KBM-7 (cell line): Measurements from ENCODE around the gene RUNX3.

ENCODE experiments used
- DNase-seq: peaks from one replicate; pipeline ENCODE4 v3.0.0-alpha.2; 2015
- in situ Hi-C: fragments of 300-500 bp; cut with MboI; formaldehyde crosslinking; loops from 2 replicates; pipeline ENCODE4 v1.14.3; 2020; ENCODE audit warnings: low sequenced_read_pairs, low pct_unique_long_range_greater_than_20kb, mixed read lengths

Gene RUNX3

GRCh38 chr1:24874611-24875234, 55.4 kb downstream of the RUNX3 start:
- in situ Hi-C loops = no loop called here
- DNase-seq = no peak

- DNase-seq = no peak
- in situ Hi-C loops = no loop called here
Observed at GRCh38 chr1:24874056-24874455, 56.0 kb downstream of the RUNX3 start.

GRCh38 chr1:24873148-24873547, 56.9 kb downstream of the RUNX3 start:
- in situ Hi-C loops = no loop called here
- no peak for DNase-seq

- in situ Hi-C loops = no loop called here
- peak; percentile 99 for DNase-seq
Observed at GRCh38 chr1:24872061-24872850, 57.8 kb downstream of the RUNX3 start.

GRCh38 chr1:24871306-24871901, 58.7 kb downstream of the RUNX3 start:
- in situ Hi-C loops = no loop called here
- no peak for DNase-seq

- in situ Hi-C loops = no loop called here
- DNase-seq = peak; percentile 63
Observed at GRCh38 chr1:24870551-24871195, 59.4 kb downstream of the RUNX3 start.

GRCh38 chr1:24868016-24868875, 61.8 kb downstream of the RUNX3 start:
- in situ Hi-C loops = no loop called here
- DNase-seq = no peak

GRCh38 chr1:24867084-24867870, 62.8 kb downstream of the RUNX3 start:
- no peak for DNase-seq
- in situ Hi-C loops = no loop called here

GRCh38 chr1:24866211-24867083, 63.6 kb downstream of the RUNX3 start:
- in situ Hi-C loops = no loop called here
- DNase-seq = no peak

- DNase-seq = no peak
- in situ Hi-C loops = no loop called here
Observed at GRCh38 chr1:24865587-24865986, 64.5 kb downstream of the RUNX3 start.

GRCh38 chr1:24865168-24865567, 64.9 kb downstream of the RUNX3 start:
- in situ Hi-C loops = no loop called here
- DNase-seq = no peak

GRCh38 chr1:24864370-24864777, 65.7 kb downstream of the RUNX3 start:
- peak; percentile 78 for DNase-seq
- in situ Hi-C loops = no loop called here

GRCh38 chr1:24862775-24863483, 67.1 kb downstream of the RUNX3 start:
- in situ Hi-C loops = no loop called here

GRCh38 chr1:24861821-24862727, 68.0 kb downstream of the RUNX3 start:
- in situ Hi-C loops = no loop called here
- DNase-seq = no peak

More at GRCh38 chr1:24862775-24863483, 67.1 kb downstream of the RUNX3 start:
- no peak for DNase-seq

- in situ Hi-C loops = no loop called here
- DNase-seq = no peak
Observed at GRCh38 chr1:24860841-24861240, 69.2 kb downstream of the RUNX3 start.
